NCI-H69 (cell line): ENCODE data around the gene FAR2.
"Not testable (repeated sequence)": the region's sequence is repeated elsewhere in the genome, so short reads cannot be mapped to it uniquely, and the experiment has no call there.

ENCODE experiments used
- DNase-seq: peaks from one replicate; lab custom pipeline; 2025; lab: John Stamatoyannopoulos, UW

The FAR2 gene

DNA sequence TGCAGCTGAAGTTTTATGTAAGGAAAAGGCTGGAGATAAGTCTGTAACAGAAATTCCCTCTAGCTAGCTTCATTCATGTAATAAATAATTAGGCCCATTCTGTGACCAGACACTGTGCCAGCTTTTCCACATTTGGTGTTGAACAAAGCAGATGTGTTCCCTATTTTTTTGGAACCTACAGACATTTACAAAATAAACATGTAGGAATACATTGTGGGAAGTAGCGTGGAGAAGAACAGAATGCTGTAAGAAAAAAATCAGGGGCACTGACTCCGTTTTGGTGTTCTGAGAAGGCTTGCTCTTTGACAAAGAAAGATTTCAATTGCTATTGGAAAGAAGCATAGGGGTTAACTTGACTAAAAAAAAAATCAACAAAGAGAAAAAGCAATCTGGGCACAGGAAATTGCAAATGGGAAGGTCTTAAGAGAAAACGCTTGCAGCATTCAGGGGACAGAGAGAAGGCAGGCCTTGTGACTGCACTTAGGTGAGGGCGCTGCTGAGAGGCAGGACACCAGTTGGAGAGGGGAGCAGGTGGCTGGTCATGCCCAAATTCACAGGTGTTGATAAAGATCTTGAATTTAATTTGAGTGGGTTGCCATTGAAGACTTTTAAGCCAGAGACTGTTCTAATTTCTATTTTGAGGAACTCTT, 4.0 kb downstream of the FAR2 start:
- DNase-seq, result peak; percentile 30

DNA sequence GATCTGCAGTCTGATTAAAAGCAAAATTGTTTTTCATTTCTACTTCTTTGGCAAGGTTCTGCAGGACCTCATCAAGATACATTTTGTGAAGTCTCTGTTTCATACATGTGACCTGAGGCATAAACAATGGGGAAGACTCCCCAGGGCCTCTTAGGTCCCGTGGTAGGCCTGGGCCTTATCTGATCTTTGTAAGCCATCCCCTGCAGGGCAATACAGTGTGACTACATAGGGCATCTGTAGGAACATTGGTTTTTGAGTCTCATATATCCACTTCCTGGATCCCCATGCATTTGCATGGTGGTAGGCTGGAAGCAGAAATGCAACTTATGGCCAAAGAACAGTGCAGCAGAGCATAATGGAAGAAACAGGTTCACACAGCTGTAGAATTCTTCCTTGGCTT, 6.0 kb downstream of the FAR2 start:
- no peak for DNase-seq

DNA sequence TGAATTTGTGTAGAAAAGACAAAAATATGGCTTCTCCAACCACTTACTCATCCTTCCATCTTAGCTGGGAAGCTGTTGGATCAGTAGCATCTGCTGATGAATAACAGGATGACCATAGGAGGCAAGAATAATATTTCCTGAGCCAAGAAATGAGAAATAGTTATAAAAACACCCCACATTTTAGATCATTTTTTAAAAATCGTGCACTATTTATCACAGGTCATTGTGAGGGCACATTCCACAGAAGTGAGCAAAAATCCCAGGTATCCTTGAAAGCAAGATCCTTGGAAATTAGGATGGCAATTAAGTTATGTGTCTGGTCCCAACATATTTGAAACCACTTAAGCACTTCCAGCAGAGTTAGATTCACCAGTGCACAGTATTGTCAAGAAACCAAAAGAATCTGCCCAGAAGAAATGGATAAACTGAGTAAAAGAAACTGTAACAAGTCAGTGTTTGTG, 8.4 kb downstream of the FAR2 start:
- DNase-seq, result no peak

DNA sequence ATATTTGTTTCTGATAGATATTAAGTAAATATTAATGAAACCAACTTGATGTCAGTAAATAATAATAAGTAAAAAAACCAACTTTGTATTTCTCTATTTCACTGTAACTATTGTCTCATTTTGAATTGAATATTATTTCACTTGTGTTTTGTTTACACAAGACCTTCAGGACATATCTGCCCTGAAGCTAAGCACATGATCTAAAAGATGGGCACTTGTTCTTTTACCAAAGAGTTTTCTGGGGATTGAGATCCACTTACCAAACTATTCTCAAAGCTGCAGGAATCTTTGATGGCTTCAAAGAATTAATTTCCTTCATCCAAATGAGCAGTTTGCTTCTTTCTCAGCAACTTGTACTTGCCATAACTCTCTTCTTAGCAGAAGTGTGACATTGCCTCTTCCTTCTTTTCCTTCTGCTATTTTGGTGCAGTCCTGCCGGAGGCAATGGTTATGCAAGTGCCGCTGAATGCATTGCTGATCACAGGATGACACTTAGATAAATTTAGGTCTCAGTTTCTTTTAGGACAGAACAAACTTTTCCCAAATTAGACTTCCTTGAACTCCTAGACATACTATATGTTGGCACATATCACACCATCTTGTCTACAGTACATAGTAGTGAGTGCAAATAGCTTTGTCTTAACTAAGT, 9.2 kb downstream of the FAR2 start:
- no peak for DNase-seq

DNA sequence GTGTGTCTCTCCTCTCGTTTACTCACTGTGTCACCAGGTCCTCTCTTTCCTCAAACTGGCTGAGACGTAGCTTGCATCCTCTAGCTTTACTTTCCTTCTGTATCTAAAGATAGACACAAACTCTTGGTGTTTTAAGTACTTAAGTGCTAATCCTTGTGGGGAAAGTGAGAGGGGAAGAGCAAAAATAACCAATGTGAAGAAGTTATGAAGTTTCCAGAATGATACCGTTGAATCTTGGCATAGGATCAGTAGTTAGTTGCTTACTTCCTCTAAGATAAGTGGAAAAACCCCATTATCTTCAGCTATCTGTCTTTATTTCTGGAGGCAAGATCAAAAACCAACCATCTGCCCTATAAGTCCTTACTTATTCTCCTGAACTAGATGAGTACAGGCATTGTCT, 10.6 kb downstream of the FAR2 start:
- DNase-seq, result no peak

DNA sequence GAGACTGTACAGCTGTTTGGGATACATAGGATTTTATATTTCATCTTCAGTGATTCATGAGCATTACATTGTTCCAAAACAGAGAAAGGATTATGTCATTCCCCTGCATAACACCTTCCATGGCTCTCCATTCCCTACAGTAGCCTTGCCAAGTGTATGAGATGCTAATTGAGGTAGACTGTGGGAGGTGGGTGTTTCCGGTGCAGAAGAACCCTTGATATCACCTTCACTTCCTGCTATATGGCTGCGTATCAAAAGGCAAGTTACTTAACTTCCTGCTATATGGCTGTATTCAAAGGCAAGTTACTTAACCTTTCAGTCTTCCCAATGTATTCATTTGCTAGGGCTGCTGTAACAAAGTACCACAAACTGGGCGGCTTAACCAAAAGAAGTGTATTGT, 11.2 kb downstream of the FAR2 start:
- no peak for DNase-seq

DNA sequence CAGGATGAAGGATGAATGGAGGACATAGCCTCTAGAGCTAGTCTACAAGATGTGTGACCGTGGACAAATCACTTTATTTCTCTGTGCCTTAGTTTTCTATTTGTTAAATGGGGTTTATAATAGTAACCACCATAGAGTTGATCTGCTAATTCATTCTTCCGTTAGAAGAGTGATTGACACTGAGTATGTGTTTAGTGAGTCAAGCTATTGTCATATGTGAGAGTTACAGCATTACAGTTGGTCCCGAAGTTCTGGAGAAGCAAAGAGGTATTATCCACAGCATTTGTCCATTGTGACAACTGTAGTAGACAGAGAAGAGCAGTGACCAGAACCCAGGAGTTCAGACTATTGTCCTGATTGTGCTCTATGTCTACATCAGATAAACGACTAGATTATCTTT, 14.1 kb downstream of the FAR2 start:
- DNase-seq, result no peak

DNA sequence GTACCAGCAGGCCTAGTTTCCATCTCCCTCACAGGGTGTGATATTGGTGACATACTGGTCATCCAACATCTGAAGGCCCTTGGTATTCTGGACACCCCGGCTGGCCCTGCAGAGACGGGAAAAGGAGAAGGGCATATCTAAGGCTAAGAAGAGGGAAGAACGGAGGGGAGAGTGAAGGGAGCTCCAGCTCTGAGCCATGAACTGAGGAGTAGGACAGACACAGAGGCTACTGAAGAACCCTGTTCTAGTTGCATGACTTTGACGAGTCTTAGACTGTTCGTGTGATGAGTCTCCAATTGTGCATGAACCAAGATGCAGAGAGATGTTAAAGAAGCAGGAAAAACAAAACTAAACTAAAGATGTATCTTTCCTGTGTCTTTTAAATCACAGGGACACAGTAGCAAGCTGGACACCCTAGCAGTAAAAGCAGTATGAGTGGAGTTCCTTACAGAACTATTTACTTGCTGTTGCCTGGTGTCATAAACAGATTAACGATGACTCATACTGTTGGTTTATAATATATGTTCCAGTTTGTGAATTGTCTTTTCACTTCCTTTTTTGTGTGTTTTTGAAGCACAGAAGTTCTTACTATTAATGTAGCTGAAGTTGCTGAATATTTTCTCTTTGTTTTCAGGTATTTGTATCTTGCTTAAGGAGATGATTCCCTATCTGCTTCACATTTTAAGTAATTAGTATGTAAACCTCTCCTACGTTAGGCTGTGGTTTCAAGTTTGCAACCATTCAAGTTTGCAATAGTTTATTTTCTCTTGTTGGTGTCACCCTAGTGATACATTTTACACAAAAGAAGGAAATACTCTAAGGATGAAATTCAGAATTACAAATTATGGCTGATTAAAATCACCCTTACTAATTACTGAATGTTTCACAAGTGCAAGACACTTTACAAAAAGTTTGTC, 15.7 kb downstream of the FAR2 start:
- no peak for DNase-seq

DNA sequence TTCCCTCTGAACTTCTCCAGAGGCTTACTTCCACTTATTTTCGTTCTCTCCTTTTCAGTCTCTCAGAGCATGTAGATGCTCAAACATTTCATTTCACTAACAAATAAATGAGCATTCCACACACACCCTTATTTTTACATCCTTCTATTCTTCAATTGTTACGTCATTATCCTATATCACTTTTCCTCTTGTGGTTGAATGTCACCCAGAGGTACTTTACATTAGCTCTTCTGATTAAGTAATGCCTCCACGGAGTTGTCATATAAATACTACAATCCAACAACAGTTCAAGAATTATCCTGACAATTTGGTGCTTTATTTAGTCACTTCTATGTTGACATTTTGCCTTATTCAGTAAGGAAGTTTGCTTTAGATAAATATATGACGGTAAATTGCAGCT, 18.4 kb downstream of the FAR2 start:
- DNase-seq, result no peak

DNA sequence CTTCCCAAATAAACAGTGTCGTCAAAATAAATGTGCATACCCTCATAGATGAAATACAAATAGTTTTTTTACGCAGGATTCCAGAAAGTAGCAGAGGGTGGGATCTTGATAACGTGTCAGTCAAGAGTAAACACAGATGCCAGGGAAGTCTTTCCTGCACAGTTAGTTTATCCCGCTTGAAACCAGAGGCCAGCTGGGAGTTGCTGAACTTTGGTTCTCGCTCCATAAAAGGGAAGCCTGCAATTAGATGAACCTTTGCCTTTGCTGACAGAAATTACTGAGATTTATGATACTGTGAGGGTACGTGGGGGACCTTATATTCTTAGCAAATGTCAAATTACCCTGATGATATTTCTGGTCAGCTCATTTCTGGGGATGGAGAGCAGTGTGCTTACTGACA, 18.9 kb downstream of the FAR2 start:
- DNase-seq, result no peak

DNA sequence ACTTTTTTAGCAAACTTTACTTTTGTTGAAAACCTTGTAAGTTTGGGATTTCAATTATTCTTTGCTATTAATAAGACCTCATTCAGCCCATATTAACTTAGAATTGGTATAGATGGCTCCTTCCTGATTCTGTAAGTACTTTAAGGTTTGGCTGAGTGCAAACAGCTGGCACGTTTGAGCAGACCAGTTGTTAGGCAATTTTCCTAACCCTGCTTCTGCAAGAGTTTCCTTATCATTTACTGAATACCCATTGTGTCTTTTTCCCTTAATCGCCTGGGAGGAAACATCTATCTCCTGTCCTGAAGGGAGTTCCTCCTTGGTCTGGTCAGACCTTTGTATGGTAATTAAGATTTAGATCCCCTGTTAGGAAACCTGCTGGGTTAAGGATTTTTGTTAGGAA, 20.9 kb downstream of the FAR2 start:
- DNase-seq, result not testable (repeated sequence)

DNA sequence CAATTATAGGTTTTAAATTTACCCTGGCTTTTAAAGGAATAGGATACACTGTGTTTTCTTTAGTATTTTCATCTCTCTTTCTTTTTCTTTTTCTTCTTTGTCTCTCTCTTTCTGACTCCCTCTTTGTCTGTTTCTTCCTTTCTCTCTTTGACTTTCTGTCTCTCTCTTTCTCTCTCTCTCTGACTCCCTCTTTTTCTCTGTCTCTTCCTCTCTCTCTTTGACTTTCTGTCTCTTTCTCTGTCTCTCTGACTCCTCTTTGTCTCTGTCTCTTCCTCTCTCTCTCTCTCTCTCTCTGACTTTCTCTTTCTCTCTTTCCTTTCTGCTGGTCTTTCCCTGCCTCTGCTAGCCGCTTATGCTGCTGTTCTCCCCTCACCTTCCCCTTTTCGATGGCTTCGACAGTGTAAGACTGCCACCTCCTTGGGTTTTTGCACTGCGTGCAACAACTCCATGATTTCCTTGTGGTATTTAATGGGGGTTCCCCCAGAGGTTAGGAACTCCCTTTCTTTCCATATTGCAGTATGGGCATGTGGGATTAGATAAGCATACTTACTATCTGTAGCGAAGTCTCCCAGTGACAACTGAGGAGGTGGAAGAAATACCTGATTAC, 21.5 kb downstream of the FAR2 start:
- not testable (repeated sequence) for DNase-seq

DNA sequence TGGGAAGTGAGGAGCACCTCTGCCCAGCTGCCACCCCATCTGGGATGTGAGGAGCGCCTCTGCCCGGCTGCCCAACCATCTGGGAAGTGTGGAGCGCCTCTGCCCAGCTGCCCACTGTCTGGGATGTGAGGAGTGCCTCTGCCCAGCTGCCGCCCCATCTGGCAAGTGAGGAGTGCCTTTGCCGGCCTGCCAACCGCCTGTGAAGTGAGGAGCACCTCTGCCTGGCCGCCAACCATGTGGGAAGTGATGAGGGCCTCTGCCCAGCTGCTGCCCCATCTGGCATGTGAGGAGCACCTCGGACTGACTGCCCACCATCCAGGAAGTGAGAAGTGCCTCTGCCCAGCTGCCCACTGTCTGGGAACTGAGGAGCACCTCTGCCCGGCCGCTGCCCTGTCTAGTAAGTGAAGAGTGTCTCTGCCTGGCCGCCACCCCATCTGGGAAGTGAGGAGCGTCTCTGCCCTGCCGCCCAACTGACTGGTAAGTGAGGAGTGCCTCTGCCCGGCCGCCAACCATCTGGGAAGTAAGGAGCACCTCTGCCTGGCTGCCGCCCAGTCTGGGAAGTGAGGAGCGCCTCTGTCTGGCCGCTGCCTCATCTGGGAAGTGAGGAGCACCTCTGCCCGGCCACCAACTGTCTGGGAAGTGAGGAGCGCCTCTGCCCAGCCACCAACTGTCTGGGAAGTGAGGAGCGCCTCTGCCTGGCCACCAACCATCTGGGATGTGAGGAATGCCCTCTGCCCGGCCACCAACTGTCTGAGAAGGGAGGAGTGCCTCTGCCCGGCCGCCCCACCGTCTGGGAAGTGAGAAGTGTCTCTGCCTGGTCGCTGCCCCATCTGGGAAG, 22.6 kb downstream of the FAR2 start:
- DNase-seq, result no peak

DNA sequence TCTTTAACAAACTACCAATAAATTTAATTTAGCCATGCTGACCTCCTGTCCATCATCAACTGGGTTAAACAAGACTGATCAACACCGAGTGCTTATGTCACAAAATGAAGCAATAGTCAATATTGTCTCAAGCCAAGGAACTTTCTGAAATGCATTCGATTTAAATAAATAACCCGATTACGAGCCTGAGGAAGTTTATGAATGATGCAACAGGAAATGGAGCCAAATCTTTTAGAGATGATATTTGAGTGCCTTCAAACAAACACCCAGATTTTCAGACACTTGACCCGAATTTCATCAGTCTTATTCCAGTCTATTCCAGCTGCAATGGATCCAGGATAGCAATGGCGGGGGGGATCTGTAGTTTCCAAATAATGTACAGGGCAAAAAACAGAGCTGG, 27.9 kb downstream of the FAR2 start:
- DNase-seq, result no peak

DNA sequence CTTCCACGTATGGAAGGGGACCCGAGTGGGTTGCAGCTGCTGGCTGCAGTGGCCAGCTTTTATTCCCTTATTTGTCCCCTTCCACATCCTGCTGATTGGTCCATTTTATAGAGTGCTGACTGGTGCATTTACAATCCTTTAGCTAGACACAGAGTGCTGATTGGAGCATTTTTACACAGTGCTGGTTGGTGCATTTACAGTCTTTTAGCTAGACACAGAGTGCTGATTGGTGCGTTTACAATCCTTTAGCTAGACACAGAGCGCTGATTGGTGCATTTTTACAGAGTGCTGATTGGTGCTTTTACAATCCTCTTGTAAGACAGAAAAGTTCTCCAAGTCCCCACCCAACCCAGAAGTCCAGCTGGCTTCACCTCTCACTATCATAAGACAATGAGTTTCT, 33.2 kb downstream of the FAR2 start:
- DNase-seq, result not testable (repeated sequence)

DNA sequence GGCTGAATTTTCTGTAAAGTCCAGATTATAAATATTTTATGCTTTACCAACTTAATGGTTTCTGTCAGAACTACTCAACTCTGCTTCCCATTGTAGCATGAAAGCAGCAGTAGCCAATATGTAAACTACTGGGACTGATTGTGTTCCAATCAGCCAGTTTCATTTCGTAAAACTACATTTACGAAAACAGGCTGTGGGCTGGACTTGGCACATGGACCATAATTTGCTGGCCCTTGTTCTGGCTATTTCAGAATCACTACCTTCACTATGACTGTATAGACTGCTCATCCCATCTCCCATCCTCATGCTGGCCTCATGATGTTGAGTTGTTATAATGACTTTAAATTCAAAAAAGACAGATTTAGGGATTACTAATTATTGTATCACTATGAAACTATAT, 38.7 kb downstream of the FAR2 start:
- DNase-seq, result no peak

DNA sequence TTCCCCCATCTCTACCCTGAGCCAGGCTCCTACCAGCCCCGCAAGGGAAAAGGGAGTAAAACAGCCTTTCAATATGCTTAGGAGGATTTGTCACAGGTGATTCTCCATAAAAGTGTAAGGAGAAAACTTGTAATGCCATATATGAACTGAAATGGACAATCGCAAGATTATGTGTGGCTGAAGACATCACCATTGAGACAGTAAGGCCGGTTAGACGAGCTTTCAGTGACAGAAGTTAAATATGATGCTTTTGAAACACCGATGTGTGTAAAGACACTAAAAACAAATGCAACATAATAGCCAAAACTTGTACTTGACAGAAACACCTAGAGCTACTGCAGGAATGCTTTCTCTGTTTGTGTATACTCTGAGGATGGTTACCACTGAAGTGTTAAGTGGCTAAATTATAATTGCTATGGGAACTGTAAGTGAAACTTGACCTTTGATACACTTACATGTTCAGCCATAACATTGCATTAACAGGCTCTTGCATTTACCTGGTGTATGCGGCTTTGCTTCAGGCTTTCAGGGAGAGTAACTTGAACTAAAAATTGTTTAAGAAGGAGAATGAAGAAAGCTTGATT, 42.3 kb downstream of the FAR2 start:
- DNase-seq, result no peak

DNA sequence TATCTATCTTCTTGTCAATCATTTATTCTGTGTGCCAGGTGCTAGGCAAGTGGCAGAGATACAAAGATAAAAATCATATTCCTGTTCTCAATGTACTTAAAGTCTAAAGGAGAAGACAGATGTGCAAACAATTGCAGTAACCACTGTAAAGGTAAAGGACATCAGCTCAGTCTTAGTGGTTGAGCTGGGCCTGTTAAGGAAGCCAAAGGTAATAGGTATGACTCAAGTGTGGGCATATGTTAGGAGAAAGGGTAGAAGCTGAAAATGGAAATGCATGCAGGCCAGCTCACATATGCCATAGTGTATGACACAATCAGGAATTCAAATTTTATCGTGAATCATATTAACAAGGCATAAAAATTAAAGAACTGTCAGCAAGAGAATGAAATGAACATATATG, 49.8 kb downstream of the FAR2 start:
- DNase-seq, result no peak

DNA sequence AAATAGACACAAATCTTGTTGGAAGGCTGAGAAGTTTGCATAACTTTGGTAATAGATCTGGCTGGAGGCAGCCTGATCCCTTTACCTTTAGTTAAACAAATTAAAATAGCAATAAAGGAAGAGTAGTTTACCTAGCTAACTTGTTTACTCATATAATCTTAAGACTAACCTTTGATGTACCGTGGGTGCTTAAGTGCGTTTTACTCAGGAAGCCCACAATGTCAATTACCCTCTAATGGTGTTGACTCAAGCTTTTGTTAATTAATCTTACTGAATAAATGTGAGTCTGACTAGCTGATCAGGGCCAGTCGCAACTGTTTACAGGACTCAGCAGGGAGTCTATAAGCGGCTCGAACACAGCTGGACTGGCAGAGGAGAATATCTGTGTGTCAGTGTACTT, 51.5 kb downstream of the FAR2 start:
- DNase-seq, result peak; percentile 63

DNA sequence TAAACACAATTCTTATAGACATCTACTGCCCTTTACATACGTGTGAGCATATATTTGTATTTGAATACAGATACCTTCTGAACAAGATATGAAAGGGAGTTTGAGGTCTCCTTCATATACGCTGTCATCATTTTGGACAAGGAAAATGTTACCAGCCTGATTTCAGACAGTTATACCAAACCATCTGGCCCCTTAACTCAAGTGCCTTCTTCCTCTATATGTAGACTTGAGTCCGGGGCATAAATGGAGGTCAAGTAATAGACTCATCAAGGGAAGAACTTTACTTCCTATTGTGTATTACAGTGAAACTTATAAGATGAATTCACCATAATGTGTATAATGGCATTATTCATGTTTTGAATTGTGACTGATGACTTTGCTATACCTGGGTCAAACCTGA, 52.2 kb downstream of the FAR2 start:
- no peak for DNase-seq

DNA sequence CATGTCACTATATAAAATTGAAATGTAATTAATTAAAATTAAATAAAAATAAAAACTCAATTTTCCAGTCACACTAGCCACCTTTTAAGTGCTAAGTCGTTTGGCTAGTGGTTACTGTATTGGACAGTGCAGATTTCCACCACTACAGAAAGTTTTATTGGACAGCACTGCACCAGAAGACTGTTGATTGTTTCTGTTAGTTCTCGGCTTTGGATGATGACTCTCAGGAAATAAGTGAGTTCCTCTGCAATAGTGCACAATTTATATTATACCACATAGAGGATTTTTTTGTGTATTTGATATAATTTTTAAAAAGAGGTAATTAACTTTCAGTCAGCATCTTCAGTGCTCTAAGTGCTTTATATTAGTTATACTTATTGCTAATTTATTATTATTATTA, 52.7 kb downstream of the FAR2 start:
- no peak for DNase-seq
